HEK293T (cell line): ENCODE results near the gene ZNF574.

Experiments used
- CTCF ChIA-PET: fragments of 350-600 bp; formaldehyde crosslinking; extraction: SDS; loops from one replicate; lab custom pipeline; 2021; ENCODE audit warnings: antibody characterized with exemption, inconsistent platforms; lab: Yijun Ruan, JAX
- POLR2A ChIA-PET: fragments of 350-600 bp; formaldehyde crosslinking; extraction: SDS; loops from one replicate; lab custom pipeline; 2020; ENCODE audit warnings: antibody characterized with exemption, inconsistent platforms; lab: Yijun Ruan, JAX
- DNase-seq: peaks from one replicate; pipeline ENCODE4 v3.0.0; 2012; ENCODE audit warnings: mixed read lengths; ENCODE audit errors: extremely low spot score
- ARNT ChIP-seq: fragments of 450-650 bp; IDR thresholded peaks from 2 replicates; pipeline ENCODE4 v1.6.1; 2017; ENCODE audit warnings: mild to moderate bottlenecking
- BHLHE40 ChIP-seq: fragments of 450-650 bp; IDR thresholded peaks from 2 replicates; pipeline ENCODE4 v1.6.1; 2016; ENCODE audit warnings: mild to moderate bottlenecking, moderate library complexity, borderline replicate concordance
- CTBP1 ChIP-seq: fragments of 450-650 bp; IDR thresholded peaks from 2 replicates; pipeline ENCODE4 v1.6.1; 2016; ENCODE audit warnings: borderline replicate concordance
- ELF4 ChIP-seq: fragments of 450-650 bp; IDR thresholded peaks from 2 replicates; pipeline ENCODE4 v1.6.1; 2017; ENCODE audit warnings: antibody characterized with exemption
- FOXA1 ChIP-seq: fragments of 450-650 bp; IDR thresholded peaks from 2 replicates; pipeline ENCODE4 v1.6.1; 2016; ENCODE audit warnings: mild to moderate bottlenecking
- FOXK2 ChIP-seq: fragments of 450-650 bp; IDR thresholded peaks from 2 replicates; pipeline ENCODE4 v1.6.1; 2016; ENCODE audit warnings: mild to moderate bottlenecking
- FOXM1 ChIP-seq: fragments of 450-650 bp; IDR thresholded peaks from 2 replicates; pipeline ENCODE4 v1.6.1; 2017; ENCODE audit warnings: mild to moderate bottlenecking, borderline replicate concordance
- HDGF ChIP-seq: fragments of 450-650 bp; IDR thresholded peaks from 2 replicates; pipeline ENCODE4 v1.6.1; 2017; ENCODE audit warnings: antibody characterized with exemption, borderline replicate concordance
- L3MBTL2 ChIP-seq: fragments of 450-650 bp; conservative IDR thresholded peaks from 2 replicates; pipeline ENCODE4 v1.6.1; 2016; ENCODE audit warnings: mild to moderate bottlenecking
- LEF1 ChIP-seq: fragments of 450-650 bp; IDR thresholded peaks from 2 replicates; pipeline ENCODE4 v1.6.1; 2017; ENCODE audit warnings: mild to moderate bottlenecking, borderline replicate concordance
- NFRKB ChIP-seq: fragments of 450-650 bp; IDR thresholded peaks from 2 replicates; pipeline ENCODE4 v1.6.1; 2016; ENCODE audit warnings: mild to moderate bottlenecking, moderate library complexity
- SP1 ChIP-seq: fragments of 450-650 bp; IDR thresholded peaks from 2 replicates; pipeline ENCODE4 v1.6.1; 2017
- SUZ12 ChIP-seq: fragments of 450-650 bp; IDR thresholded peaks from 2 replicates; pipeline ENCODE4 v1.6.1; 2016; ENCODE audit warnings: mild to moderate bottlenecking
- TARDBP ChIP-seq: fragments of 450-650 bp; IDR thresholded peaks from 2 replicates; pipeline ENCODE4 v1.6.1; 2016
- ZNF384 ChIP-seq: fragments of 450-650 bp; IDR thresholded peaks from 2 replicates; pipeline ENCODE4 v1.6.1; 2016
- TF ChIP-seq, protein P1 (sequence below): fragments of 450-650 bp; IDR thresholded peaks from 2 replicates; pipeline ENCODE4 v1.6.1; 2016

ZNF574 gene

DNA sequence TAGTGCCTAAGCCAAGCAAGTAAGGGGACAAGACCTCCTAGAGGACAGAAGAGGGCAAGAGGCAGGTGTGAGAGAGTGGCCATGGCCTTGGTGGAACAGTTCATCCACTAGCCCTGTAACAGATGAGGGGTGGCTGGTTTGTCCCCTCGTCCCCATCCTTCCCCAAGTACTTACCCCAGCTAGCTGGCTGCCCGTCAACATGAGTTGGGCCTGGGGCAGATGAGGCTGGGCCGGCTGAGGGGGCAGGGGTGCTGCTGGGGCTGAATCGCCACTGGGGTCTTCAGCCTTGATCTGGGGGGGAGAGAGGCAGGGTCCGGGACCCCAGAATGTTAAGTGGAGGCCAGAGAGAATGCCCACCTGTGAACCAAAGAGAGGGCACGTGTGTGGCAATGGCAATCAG, 41.1 kb downstream of the ZNF574 start:
- POLR2A ChIA-PET = no interaction called here
- no peak for TF ChIP-seq LEF1
- TF ChIP-seq TARDBP = no peak
- no peak for TF ChIP-seq L3MBTL2
- TF ChIP-seq FOXA1 = no peak
- no peak for TF ChIP-seq FOXM1
- no peak for TF ChIP-seq NFRKB
- no peak for TF ChIP-seq BHLHE40
- TF ChIP-seq ARNT = no peak
- TF ChIP-seq CTBP1 = no peak
- TF ChIP-seq ELF4 = no peak
- TF ChIP-seq HDGF = no peak
- CTCF ChIA-PET = no interaction called here
- DNase-seq = no peak

DNA sequence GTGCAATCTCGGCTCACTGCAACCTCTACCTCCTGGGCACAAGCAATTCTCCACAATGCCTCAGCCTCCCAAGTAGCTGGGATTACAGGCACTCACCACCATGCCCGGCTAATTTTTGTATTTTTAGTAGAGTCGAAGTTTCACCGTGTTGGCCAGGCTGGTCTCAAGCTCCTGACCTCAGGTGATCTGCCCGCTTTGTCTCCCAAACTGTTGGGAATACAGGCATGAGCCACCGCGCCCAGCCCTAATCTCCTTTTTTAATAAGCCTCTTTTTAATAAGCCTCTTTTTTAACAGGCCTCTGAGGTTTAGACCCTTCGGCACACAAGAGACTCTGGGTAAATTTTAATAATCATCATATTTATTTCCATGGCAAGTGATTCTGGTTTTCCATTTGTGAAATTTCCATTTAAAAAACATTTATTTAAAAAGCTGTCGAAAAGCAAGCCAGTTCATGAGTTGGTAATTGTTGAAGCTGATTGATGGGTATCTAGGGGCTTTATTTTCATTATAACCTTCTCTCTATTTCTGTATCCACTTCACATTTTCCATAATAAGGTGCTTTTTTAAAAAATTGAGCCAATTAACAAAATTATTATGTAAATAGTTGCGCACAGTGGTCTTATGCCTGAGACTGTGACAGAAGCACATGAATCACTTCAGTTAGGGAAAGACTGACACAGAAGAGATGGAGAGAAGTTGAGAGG, 44.5 kb downstream of the ZNF574 start:
- no peak for TF ChIP-seq TARDBP
- TF ChIP-seq ARNT = no peak
- TF ChIP-seq ELF4 = no peak
- no peak for TF ChIP-seq LEF1
- TF ChIP-seq NFRKB = no peak
- TF ChIP-seq SUZ12 = no peak
- TF ChIP-seq L3MBTL2 = no peak
- no peak for TF ChIP-seq CTBP1
- TF ChIP-seq FOXK2 = no peak
- no peak for TF ChIP-seq BHLHE40
- CTCF ChIA-PET = interaction anchor here (1.1 kb wide), 1 partner anchor 12 kb away, joined by 6 read pairs; no protein-coding TSS in a partner anchor
- POLR2A ChIA-PET = no interaction called here
- no peak for DNase-seq

DNA sequence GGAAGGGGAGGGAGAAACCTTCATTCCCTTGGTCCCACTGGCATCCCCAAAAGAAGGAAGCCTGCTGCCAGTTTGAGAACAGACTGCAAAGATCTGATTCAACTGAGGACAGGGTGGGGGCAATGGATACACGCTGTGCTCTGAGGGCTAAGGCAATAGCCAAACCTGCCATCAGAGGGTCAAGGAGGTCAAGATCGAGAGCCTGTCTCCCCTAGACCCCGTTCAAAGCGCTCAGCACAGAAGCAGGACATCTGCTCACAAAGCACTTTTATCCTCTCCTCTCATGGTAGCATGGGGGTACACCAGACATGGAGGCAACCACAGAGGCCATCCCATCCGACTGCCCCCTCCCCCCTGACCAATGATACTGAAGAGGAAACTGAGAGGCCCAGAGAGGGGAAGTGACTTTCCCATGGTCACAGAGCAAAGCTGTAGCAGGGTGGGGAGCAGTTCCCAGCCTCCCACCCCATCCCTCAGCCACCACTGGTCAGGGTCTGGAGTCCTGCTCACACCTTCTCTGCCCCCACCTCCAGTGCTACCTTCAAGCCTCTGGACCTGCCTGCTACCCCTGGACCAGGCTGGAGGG, 45.2 kb downstream of the ZNF574 start:
- DNase-seq = no peak
- ChIA-PET CTCF (no interaction called here), POLR2A (no interaction called here)
- no peak for TF ChIP-seq ARNT
- no peak for TF ChIP-seq BHLHE40
- no peak for TF ChIP-seq ELF4
- TF ChIP-seq TARDBP = no peak

DNA sequence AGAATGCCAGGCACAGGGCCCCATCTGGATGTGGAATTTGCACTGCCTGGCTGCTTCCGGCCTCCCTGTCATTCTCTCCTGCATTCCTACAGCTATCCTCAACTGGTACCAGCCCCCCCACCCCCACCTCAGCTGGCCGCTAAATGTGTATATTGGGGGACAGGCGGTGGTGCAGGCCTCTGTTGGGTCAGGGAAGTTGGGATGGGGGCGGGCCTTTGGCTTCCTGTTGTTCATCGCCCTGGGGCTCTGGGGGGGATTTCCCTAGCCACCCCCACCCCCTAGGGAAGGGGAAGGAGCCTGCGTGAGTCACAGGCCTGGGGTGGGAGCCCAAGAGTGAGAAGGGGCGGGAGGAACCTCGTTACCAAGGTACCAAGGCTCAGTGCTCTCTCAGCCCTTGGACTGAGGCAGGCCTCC, 45.7 kb downstream of the ZNF574 start:
- ChIA-PET CTCF (no interaction called here), POLR2A (no interaction called here)
- no peak for TF ChIP-seq FOXK2
- TF ChIP-seq NFRKB = no peak
- DNase-seq = no peak

DNA sequence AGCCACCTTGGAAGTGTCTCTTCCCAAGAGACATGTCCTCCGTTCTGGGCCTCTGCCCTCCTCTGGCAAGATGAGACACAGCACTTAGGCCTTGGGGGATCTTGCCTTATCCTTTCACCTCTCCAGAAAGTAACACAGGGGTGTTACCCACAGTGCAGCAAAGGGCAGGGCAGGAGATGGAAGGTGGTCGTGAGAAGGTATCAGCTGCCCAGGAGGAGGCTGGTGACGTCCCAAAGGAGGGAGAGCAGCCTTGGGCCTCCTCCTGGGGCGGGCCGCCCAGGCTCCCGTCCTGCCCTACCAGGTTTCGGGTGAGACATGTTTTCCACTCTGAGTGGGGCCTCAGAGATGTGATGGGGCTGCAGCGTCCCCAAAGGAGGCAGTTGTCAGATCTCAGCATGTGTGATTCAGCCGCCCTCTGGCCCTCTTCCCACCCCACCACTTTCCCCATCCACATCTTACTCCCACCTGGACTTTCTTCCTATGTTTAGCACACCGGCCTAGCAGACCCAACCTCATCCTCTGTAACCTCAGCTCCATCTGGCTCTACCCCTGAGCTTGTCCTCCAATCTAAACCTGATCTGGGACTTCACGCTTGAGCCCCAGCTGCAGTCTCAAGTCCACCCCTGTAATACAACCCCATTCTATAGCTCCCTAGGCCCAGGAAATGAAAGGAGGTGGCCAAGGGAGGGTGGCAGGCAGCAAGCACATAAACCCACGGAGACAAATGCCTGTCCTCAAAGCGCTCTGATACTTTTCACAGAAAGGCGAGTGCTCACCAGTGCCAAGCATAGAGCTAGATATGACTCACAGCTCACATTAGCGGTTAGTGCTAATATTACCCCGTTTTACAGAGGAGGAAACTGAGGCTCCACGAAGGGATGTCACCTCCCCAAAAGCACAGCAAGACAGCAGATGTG, 47.0 kb downstream of the ZNF574 start:
- TF ChIP-seq ELF4 = no peak
- TF ChIP-seq SP1 = no peak
- TF ChIP-seq HDGF = no peak
- TF ChIP-seq ZNF384 = no peak
- TF ChIP-seq, protein P1, sequence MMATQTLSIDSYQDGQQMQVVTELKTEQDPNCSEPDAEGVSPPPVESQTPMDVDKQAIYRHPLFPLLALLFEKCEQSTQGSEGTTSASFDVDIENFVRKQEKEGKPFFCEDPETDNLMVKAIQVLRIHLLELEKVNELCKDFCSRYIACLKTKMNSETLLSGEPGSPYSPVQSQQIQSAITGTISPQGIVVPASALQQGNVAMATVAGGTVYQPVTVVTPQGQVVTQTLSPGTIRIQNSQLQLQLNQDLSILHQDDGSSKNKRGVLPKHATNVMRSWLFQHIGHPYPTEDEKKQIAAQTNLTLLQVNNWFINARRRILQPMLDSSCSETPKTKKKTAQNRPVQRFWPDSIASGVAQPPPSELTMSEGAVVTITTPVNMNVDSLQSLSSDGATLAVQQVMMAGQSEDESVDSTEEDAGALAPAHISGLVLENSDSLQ = no peak
- TF ChIP-seq FOXM1 = no peak
- no peak for TF ChIP-seq ARNT
- TF ChIP-seq CTBP1 = no peak
- no peak for TF ChIP-seq FOXK2
- TF ChIP-seq NFRKB = no peak
- no peak for TF ChIP-seq BHLHE40
- DNase-seq = no peak
- POLR2A ChIA-PET = no interaction called here
- CTCF ChIA-PET = interaction anchor here (0.8 to 1.1 kb wide), 2 partner anchors 9 to 13 kb away, joined by 3 to 4 read pairs; no protein-coding TSS in a partner anchor

DNA sequence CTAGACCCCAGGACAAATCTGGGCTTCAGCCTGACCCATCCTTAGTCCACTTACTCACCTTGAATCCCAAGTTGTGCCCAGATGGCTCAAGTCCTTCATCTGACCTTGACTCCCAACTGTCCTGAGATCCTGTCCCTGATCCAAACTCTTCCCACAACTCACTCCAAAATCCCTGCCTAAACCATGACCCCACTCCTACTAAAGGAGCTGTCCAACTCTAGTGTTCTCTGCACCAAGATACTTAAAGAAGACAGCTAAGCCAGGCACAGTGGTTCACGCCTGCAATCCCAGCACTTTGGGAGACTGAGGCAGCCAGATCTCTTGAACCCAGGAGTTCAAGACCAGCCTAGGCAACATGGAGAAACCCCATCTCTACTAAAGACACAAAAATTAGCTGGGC, 47.8 kb downstream of the ZNF574 start:
- no peak for DNase-seq
- CTCF ChIA-PET = interaction anchor here (0.8 to 1.9 kb wide), 3 partner anchors 10 to 15 kb away, joined by 3 to 5 read pairs (median 4); no protein-coding TSS in a partner anchor
- POLR2A ChIA-PET = no interaction called here
- TF ChIP-seq TARDBP = no peak
- TF ChIP-seq CTBP1 = no peak
- TF ChIP-seq SUZ12 = no peak
- TF ChIP-seq FOXM1 = no peak
- TF ChIP-seq HDGF = no peak
- TF ChIP-seq LEF1 = no peak
- TF ChIP-seq, protein P1 = no peak
- TF ChIP-seq ZNF384 = no peak
- TF ChIP-seq NFRKB = no peak
- TF ChIP-seq FOXA1 = no peak
- no peak for TF ChIP-seq L3MBTL2
- TF ChIP-seq ELF4 = no peak
- no peak for TF ChIP-seq SP1
- TF ChIP-seq FOXK2 = no peak
- TF ChIP-seq BHLHE40 = no peak
- no peak for TF ChIP-seq ARNT
